ENCODE measurements around the gene FYTTD1. TPM values are rescaled to one million over a fixed set of nuclear protein-coding genes. Genes with fewer than 3 reads are reported as not detected.

Gene FYTTD1
- total RNA-seq, 3 donors from 2014 or later: 25.1 to 67.2 (median 30.6) TPM

- Histone ChIP-seq H3K36me3 (ENCODE audit: low read depth) (no peaks in the 10 kb centered on the region), H3K4me3 (peak overlapping the region; percentile 81), H3K9me3 (no peaks in the 10 kb centered on the region), H3K4me1 (ENCODE audit: low read depth) (peaks cover 15% of the 10 kb centered on the region)
- DNase-seq (peak; percentile 74 to 83 (median 77)), ATAC-seq (peak; percentile 74)
- no peak for TF ChIP-seq CTCF (IDR thresholded peaks at IDR 0.05)
- intact Hi-C loops (cut with DNase I, micrococcal nuclease): no loop called here
Observed at GRCh38 chr3:197750396-197750831, 731 bp downstream of the FYTTD1 start.

GRCh38 chr3:197750858-197751737, 1.4 kb downstream of the FYTTD1 start:
- peak; percentile 13 for ATAC-seq
- Histone ChIP-seq H3K9me3 (no peaks in the 10 kb centered on the region), H3K36me3 (ENCODE audit: low read depth) (no peaks in the 10 kb centered on the region), H3K4me3 (peak overlapping the region; percentile 81), H3K4me1 (ENCODE audit: low read depth) (peaks cover 15% of the 10 kb centered on the region)
- TF ChIP-seq CTCF (IDR thresholded peaks at IDR 0.05): no peak
- peak; percentile 55 to 73 (median 66) for DNase-seq
- intact Hi-C loops (cut with DNase I, micrococcal nuclease): no loop called here

- H3K4me3 ChIP-seq: no peak overlapping the region
- H3K9me3 ChIP-seq: no peaks in the 10 kb centered on the region
- H3K4me1 ChIP-seq (ENCODE audit: low read depth): peaks cover 15% of the 10 kb centered on the region
- ATAC-seq (no peak), DNase-seq (no peak)
- intact Hi-C loops (cut with DNase I, micrococcal nuclease): no loop called here
- H3K36me3 ChIP-seq (ENCODE audit: low read depth): no peaks in the 10 kb centered on the region
- TF ChIP-seq CTCF (IDR thresholded peaks at IDR 0.05): no peak
Observed at GRCh38 chr3:197752107-197752506, 2.4 kb downstream of the FYTTD1 start.

GRCh38 chr3:197753263-197753662, 3.6 kb downstream of the FYTTD1 start:
- no peak for TF ChIP-seq CTCF (IDR thresholded peaks at IDR 0.05)
- Histone ChIP-seq H3K4me3 (no peak overlapping the region), H3K4me1 (ENCODE audit: low read depth) (peaks cover 15% of the 10 kb centered on the region), H3K9me3 (no peaks in the 10 kb centered on the region), H3K36me3 (ENCODE audit: low read depth) (no peaks in the 10 kb centered on the region)
- intact Hi-C loops (cut with DNase I, micrococcal nuclease): no loop called here
- ATAC-seq (no peak), DNase-seq (no peak)

- peaks cover 6% of the 10 kb centered on the region for H3K4me1 ChIP-seq (ENCODE audit: low read depth)
- ATAC-seq (no peak), DNase-seq (no peak)
- no peak overlapping the region for H3K4me3 ChIP-seq
- intact Hi-C loops (cut with DNase I, micrococcal nuclease): no loop called here
- no peaks in the 10 kb centered on the region for H3K36me3 ChIP-seq (ENCODE audit: low read depth)
- H3K9me3 ChIP-seq: no peaks in the 10 kb centered on the region
- no peak for TF ChIP-seq CTCF (IDR thresholded peaks at IDR 0.05)
Observed at GRCh38 chr3:197756704-197757103, 7.0 kb downstream of the FYTTD1 start.

Data from mucosa of descending colon (tissue), 3 donors.